Peyer's patch (tissue), 4 donors: ENCODE measurements around the gene GCNT1. TPM values are rescaled to one million over a fixed set of nuclear protein-coding genes. Genes with fewer than 3 reads are reported as not detected.
"Not testable (repeated sequence)": the region's sequence is repeated elsewhere in the genome, so short reads cannot be mapped to it uniquely, and the experiment has no call there.

Source experiments
- DNase-seq, 3 donors: peaks; one replicate each; pipeline ENCODE4 v3.0.0-alpha.2; 2017 to 2019
- H3K27ac ChIP-seq, 4 donors: fragments of 200-600 bp; sonication (generic); one replicate each; pipeline ENCODE4 v1.5.1; 2016 to 2019
- H3K27me3 ChIP-seq, 2 donors: fragments of 200-600 bp; sonication (generic); one replicate each; pipeline ENCODE4 v1.5.1; 2019
- H3K36me3 ChIP-seq, 3 donors: fragments of 200-600 bp; sonication (generic); one replicate each; pipeline ENCODE4 v1.5.1; 2016 to 2019
- H3K4me1 ChIP-seq, 4 donors: fragments of 200-600 bp; sonication (generic); one replicate each; pipeline ENCODE4 v1.5.1; 2016 to 2019
- H3K4me3 ChIP-seq, 4 donors: fragments of 200-600 bp; sonication (generic); 1 replicate in 3 of 4; 2 replicates in 1 of 4; pipeline ENCODE4 v1.5.1; 2016 to 2019; ENCODE audit warnings: mild to moderate bottlenecking in 1 of 4
- H3K9me3 ChIP-seq, 4 donors: fragments of 200-600 bp; sonication (generic); one replicate each; pipeline ENCODE4 v1.5.1; 2016 to 2019; ENCODE audit warnings: mild to moderate bottlenecking in 1 of 4
- CTCF ChIP-seq, 6 experiments: fragments of 450-650 bp in 4 of 6; fragments of 200-600 bp in 2 of 6; sonication (generic) in 1 of 6; IDR thresholded peaks; one replicate each; pipeline ENCODE4 v1.5.1; 2017 to 2019; ENCODE audit warnings: antibody characterized with exemption in 6 of 6, mild to moderate bottlenecking in 3 of 6, moderate library complexity in 1 of 6
- POLR2A ChIP-seq, 2 donors: fragments of 450-650 bp; IDR thresholded peaks; one replicate each; pipeline ENCODE4 v1.5.1; 2017; ENCODE audit warnings: antibody characterized with exemption in 2 of 2, mild to moderate bottlenecking in 2 of 2, moderate library complexity in 2 of 2
- total RNA-seq, 4 donors: library from RNA; depleted of rRNA; stranded (reverse); fragments of >200 nt; gene quantifications; one replicate each; pipeline ENCODE4 v1.1.0, GENCODE V29; 2016

Gene GCNT1
- total RNA-seq, 4 donors from 2014 or later, result 38.8 to 68.1 (median 53.5) TPM

- Histone ChIP-seq H3K4me1 (no peaks in the 10 kb centered on the region), H3K4me3 (no peak overlapping the region), H3K36me3 (no peaks in the 10 kb centered on the region), H3K27ac (no peak overlapping the region), H3K9me3 (no peaks in the 10 kb centered on the region), H3K27me3 (no peaks in the 10 kb centered on the region)
- TF ChIP-seq POLR2A (IDR thresholded peaks at IDR 0.05), result no peak
- no peak for TF ChIP-seq CTCF (IDR thresholded peaks at IDR 0.05)
- no peak for DNase-seq
Observed at GRCh38 chr9:76425677-76426453, 33.1 kb upstream of the GCNT1 start.

GRCh38 chr9:76426807-76427419 lies 32.1 kb upstream of the GCNT1 start:
- Histone ChIP-seq H3K36me3 (no peaks in the 10 kb centered on the region), H3K27me3 (no peaks in the 10 kb centered on the region), H3K9me3 (no peaks in the 10 kb centered on the region), H3K4me3 (no peak overlapping the region), H3K4me1 (no peaks in the 10 kb centered on the region), H3K27ac (no peak overlapping the region)
- no peak for DNase-seq
- TF ChIP-seq CTCF (IDR thresholded peaks at IDR 0.05), result no peak
- no peak for TF ChIP-seq POLR2A (IDR thresholded peaks at IDR 0.05)

GRCh38 chr9:76431601-76432000 lies 27.4 kb upstream of the GCNT1 start:
- no peaks in the 10 kb centered on the region for H3K27me3 ChIP-seq
- no peak for TF ChIP-seq POLR2A (IDR thresholded peaks at IDR 0.05)
- TF ChIP-seq CTCF (IDR thresholded peaks at IDR 0.05), result no peak
- no peak overlapping the region for H3K4me3 ChIP-seq
- H3K27ac ChIP-seq, result no peak overlapping the region
- H3K36me3 ChIP-seq, result no peaks in the 10 kb centered on the region
- no peak for DNase-seq
- no peaks in the 10 kb centered on the region for H3K9me3 ChIP-seq
- H3K4me1 ChIP-seq, result no peaks in the 10 kb centered on the region

GRCh38 chr9:76433406-76433805 lies 25.6 kb upstream of the GCNT1 start:
- Histone ChIP-seq H3K27me3 (no peaks in the 10 kb centered on the region), H3K36me3 (no peaks in the 10 kb centered on the region), H3K4me1 (no peaks in the 10 kb centered on the region), H3K9me3 (no peaks in the 10 kb centered on the region), H3K27ac (no peak overlapping the region), H3K4me3 (no peak overlapping the region)
- TF ChIP-seq POLR2A (IDR thresholded peaks at IDR 0.05), result no peak
- TF ChIP-seq CTCF (IDR thresholded peaks at IDR 0.05), result no peak
- no peak for DNase-seq

- Histone ChIP-seq H3K4me1 (no peaks in the 10 kb centered on the region), H3K27me3 (no peaks in the 10 kb centered on the region), H3K27ac (no peak overlapping the region), H3K4me3 (no peak overlapping the region), H3K36me3 (no peaks in the 10 kb centered on the region), H3K9me3 (no peaks in the 10 kb centered on the region)
- no peak for DNase-seq
- TF ChIP-seq POLR2A (IDR thresholded peaks at IDR 0.05), result no peak
- no peak for TF ChIP-seq CTCF (IDR thresholded peaks at IDR 0.05)
Observed at GRCh38 chr9:76433836-76434235, 25.1 kb upstream of the GCNT1 start.

GRCh38 chr9:76434897-76435296 lies 24.1 kb upstream of the GCNT1 start:
- H3K9me3 ChIP-seq, DNase-seq, H3K36me3 ChIP-seq, H3K27me3 ChIP-seq, H3K27ac ChIP-seq, H3K4me1 ChIP-seq, H3K4me3 ChIP-seq: not testable (repeated sequence)

GRCh38 chr9:76437017-76437699 lies 21.8 kb upstream of the GCNT1 start:
- not testable (repeated sequence) for H3K36me3 ChIP-seq, H3K9me3 ChIP-seq, H3K4me1 ChIP-seq, H3K27ac ChIP-seq, H3K27me3 ChIP-seq, H3K4me3 ChIP-seq, DNase-seq
